HEK293T (cell line): Measurements from ENCODE around the gene FILIP1.

Source experiments
- CTCF ChIA-PET: fragments of 350-600 bp; formaldehyde crosslinking; extraction: SDS; loops from one replicate; lab custom pipeline; 2021; ENCODE audit warnings: antibody characterized with exemption, inconsistent platforms; lab: Yijun Ruan, JAX
- POLR2A ChIA-PET: fragments of 350-600 bp; formaldehyde crosslinking; extraction: SDS; loops from one replicate; lab custom pipeline; 2020; ENCODE audit warnings: antibody characterized with exemption, inconsistent platforms; lab: Yijun Ruan, JAX
- DNase-seq: peaks from one replicate; pipeline ENCODE4 v3.0.0; 2012; ENCODE audit warnings: mixed read lengths; ENCODE audit errors: extremely low spot score
- ARNT ChIP-seq: fragments of 450-650 bp; IDR thresholded peaks from 2 replicates; pipeline ENCODE4 v1.6.1; 2017; ENCODE audit warnings: mild to moderate bottlenecking
- BHLHE40 ChIP-seq: fragments of 450-650 bp; IDR thresholded peaks from 2 replicates; pipeline ENCODE4 v1.6.1; 2016; ENCODE audit warnings: mild to moderate bottlenecking, moderate library complexity, borderline replicate concordance
- CTBP1 ChIP-seq: fragments of 450-650 bp; IDR thresholded peaks from 2 replicates; pipeline ENCODE4 v1.6.1; 2016; ENCODE audit warnings: borderline replicate concordance
- ELF4 ChIP-seq: fragments of 450-650 bp; IDR thresholded peaks from 2 replicates; pipeline ENCODE4 v1.6.1; 2017; ENCODE audit warnings: antibody characterized with exemption
- FOXA1 ChIP-seq: fragments of 450-650 bp; IDR thresholded peaks from 2 replicates; pipeline ENCODE4 v1.6.1; 2016; ENCODE audit warnings: mild to moderate bottlenecking
- FOXK2 ChIP-seq: fragments of 450-650 bp; IDR thresholded peaks from 2 replicates; pipeline ENCODE4 v1.6.1; 2016; ENCODE audit warnings: mild to moderate bottlenecking
- FOXM1 ChIP-seq: fragments of 450-650 bp; IDR thresholded peaks from 2 replicates; pipeline ENCODE4 v1.6.1; 2017; ENCODE audit warnings: mild to moderate bottlenecking, borderline replicate concordance
- HDGF ChIP-seq: fragments of 450-650 bp; IDR thresholded peaks from 2 replicates; pipeline ENCODE4 v1.6.1; 2017; ENCODE audit warnings: antibody characterized with exemption, borderline replicate concordance
- L3MBTL2 ChIP-seq: fragments of 450-650 bp; conservative IDR thresholded peaks from 2 replicates; pipeline ENCODE4 v1.6.1; 2016; ENCODE audit warnings: mild to moderate bottlenecking
- LEF1 ChIP-seq: fragments of 450-650 bp; IDR thresholded peaks from 2 replicates; pipeline ENCODE4 v1.6.1; 2017; ENCODE audit warnings: mild to moderate bottlenecking, borderline replicate concordance
- NFRKB ChIP-seq: fragments of 450-650 bp; IDR thresholded peaks from 2 replicates; pipeline ENCODE4 v1.6.1; 2016; ENCODE audit warnings: mild to moderate bottlenecking, moderate library complexity
- PKNOX1 ChIP-seq: fragments of 450-650 bp; IDR thresholded peaks from 2 replicates; pipeline ENCODE4 v1.6.1; 2016
- SP1 ChIP-seq: fragments of 450-650 bp; IDR thresholded peaks from 2 replicates; pipeline ENCODE4 v1.6.1; 2017
- SUZ12 ChIP-seq: fragments of 450-650 bp; IDR thresholded peaks from 2 replicates; pipeline ENCODE4 v1.6.1; 2016; ENCODE audit warnings: mild to moderate bottlenecking
- TARDBP ChIP-seq: fragments of 450-650 bp; IDR thresholded peaks from 2 replicates; pipeline ENCODE4 v1.6.1; 2016
- ZNF384 ChIP-seq: fragments of 450-650 bp; IDR thresholded peaks from 2 replicates; pipeline ENCODE4 v1.6.1; 2016

The FILIP1 gene

GRCh38 chr6:75479712-75480111 lies 13.9 kb downstream of the FILIP1 start:
- TF ChIP-seq ZNF384 (peak; percentile 74; the same call in 1 of the 2 replicates), FOXK2 (no peak)
- POLR2A ChIA-PET = no interaction called here

GRCh38 chr6:75478929-75479328 lies 14.7 kb downstream of the FILIP1 start:
- DNase-seq = no peak
- TF ChIP-seq LEF1 (no peak), CTBP1 (no peak), SUZ12 (no peak), NFRKB (no peak), ZNF384 (no peak), FOXM1 (no peak), ARNT (no peak), BHLHE40 (no peak), L3MBTL2 (no peak), TARDBP (no peak), ELF4 (no peak), SP1 (no peak), FOXK2 (no peak), PKNOX1 (no peak), FOXA1 (no peak)
- ChIA-PET POLR2A (no interaction called here), CTCF (interaction anchor here (0.7 kb wide), 1 partner anchor 33 kb away, joined by 4 read pairs; no protein-coding TSS in a partner anchor)

More at GRCh38 chr6:75479712-75480111, 13.9 kb downstream of the FILIP1 start:
- DNase-seq = no peak
- CTCF ChIA-PET = interaction anchor here (0.7 kb wide), 1 partner anchor 34 kb away, joined by 4 read pairs; no protein-coding TSS in a partner anchor

- DNase-seq = no peak
- CTCF ChIA-PET = no interaction called here
Observed at GRCh38 chr6:75472885-75473284, 20.7 kb downstream of the FILIP1 start.

GRCh38 chr6:75467966-75468365 lies 25.6 kb downstream of the FILIP1 start:
- no peak for DNase-seq
- CTCF ChIA-PET = no interaction called here
- TF ChIP-seq L3MBTL2 (no peak), PKNOX1 (no peak), FOXK2 (no peak), FOXM1 (no peak), ELF4 (no peak), HDGF (no peak), ARNT (no peak), CTBP1 (no peak), SP1 (no peak), BHLHE40 (no peak), NFRKB (no peak), SUZ12 (no peak), LEF1 (no peak), TARDBP (no peak), ZNF384 (no peak), FOXA1 (no peak)
- POLR2A ChIA-PET = no interaction called here

More at GRCh38 chr6:75472885-75473284, 20.7 kb downstream of the FILIP1 start:
- POLR2A ChIA-PET = no interaction called here
- TF ChIP-seq LEF1 (no peak), BHLHE40 (no peak), PKNOX1 (no peak), SUZ12 (no peak), SP1 (no peak), ELF4 (no peak), FOXK2 (no peak), ZNF384 (no peak), ARNT (no peak), FOXM1 (no peak), CTBP1 (no peak), L3MBTL2 (no peak)

- POLR2A ChIA-PET = no interaction called here
- DNase-seq = no peak
- CTCF ChIA-PET = interaction anchor here (0.8 kb wide), 1 partner anchor 98 kb away, joined by 3 read pairs; no protein-coding TSS in a partner anchor
- TF ChIP-seq ARNT (no peak), LEF1 (no peak), FOXM1 (no peak), ZNF384 (no peak), L3MBTL2 (no peak), HDGF (no peak), CTBP1 (no peak), NFRKB (no peak), BHLHE40 (no peak), PKNOX1 (no peak), TARDBP (no peak), SP1 (no peak), FOXA1 (no peak), FOXK2 (no peak)
Observed at GRCh38 chr6:75467284-75467683, 26.3 kb downstream of the FILIP1 start.

- ChIA-PET POLR2A (no interaction called here), CTCF (interaction anchor here (0.8 kb wide), 1 partner anchor 98 kb away, joined by 3 read pairs; no protein-coding TSS in a partner anchor)
- DNase-seq = no peak
- no peak for TF ChIP-seq FOXM1
- no peak for TF ChIP-seq PKNOX1
- TF ChIP-seq ZNF384 = no peak
- TF ChIP-seq CTBP1 = no peak
- TF ChIP-seq FOXK2 = no peak
- TF ChIP-seq ELF4 = no peak
- TF ChIP-seq HDGF = no peak
- no peak for TF ChIP-seq BHLHE40
- no peak for TF ChIP-seq LEF1
- TF ChIP-seq NFRKB = no peak
- TF ChIP-seq SP1 = no peak
- TF ChIP-seq ARNT = no peak
- no peak for TF ChIP-seq SUZ12
- no peak for TF ChIP-seq TARDBP
- TF ChIP-seq FOXA1 = no peak
- no peak for TF ChIP-seq L3MBTL2
Observed at GRCh38 chr6:75466636-75467035, 27.0 kb downstream of the FILIP1 start.
